NB4 (cell line): ENCODE measurements around the gene NUMA1.

Experiments used
- CTCF ChIP-seq: IDR thresholded peaks from one replicate; pipeline ENCODE4 v1.5.1; 2012; ENCODE audit warnings: low read depth, low read length
- MAX ChIP-seq: IDR thresholded peaks from 2 replicates; pipeline ENCODE4 v1.6.1; 2011; ENCODE audit warnings: low read depth, low read length
- MYC ChIP-seq: IDR thresholded peaks from 2 replicates; pipeline ENCODE4 v1.6.1; 2011; ENCODE audit warnings: low read depth, low read length
- POLR2A ChIP-seq: IDR thresholded peaks from 2 replicates; pipeline ENCODE4 v1.6.1; 2011; ENCODE audit warnings: mild to moderate bottlenecking; ENCODE audit not compliant: insufficient read length; ENCODE audit errors: extremely low read depth

- TF ChIP-seq CTCF (no peak), MYC (no peak), MAX (no peak), POLR2A (no peak)
These were observed 21.8 kb upstream of the NUMA1 start for GRCh38 chr11:72102162-72102561.
